Activated CD8-positive, alpha-beta T cell treated with anti-CD3 and anti-CD28 coated beads for 36 hours (primary cell): ENCODE data around the gene SLC49A4. TPM values are rescaled to one million over a fixed set of nuclear protein-coding genes. Genes with fewer than 3 reads are reported as not detected.

Source experiments
- ATAC-seq: fragments of 200-7000 bp; cut with Tn5 transposase; one replicate; pipeline ENCODE4 v1.10.0; 2021; ENCODE audit warnings: mild to moderate bottlenecking, moderate library complexity
- CTCF ChIA-PET: fragments of 350-600 bp; sonication (Branson Sonifier 250); formaldehyde crosslinking; loops from one replicate; lab custom pipeline; 2021; ENCODE audit warnings: antibody characterized with exemption; lab: Charles Lee
- POLR2A ChIA-PET: fragments of 350-600 bp; sonication (Branson Sonifier 250); formaldehyde crosslinking; loops from one replicate; lab custom pipeline; 2021; ENCODE audit warnings: antibody characterized with exemption; lab: Charles Lee
- DNase-seq: peaks from one replicate; pipeline ENCODE4 v3.0.0-alpha.2; 2020
- H3K27ac Mint-ChIP-seq: one replicate; pipeline ENCODE4 v1.8.0; 2021; ENCODE audit warnings: mild to moderate bottlenecking, mixed read lengths
- H3K27me3 Mint-ChIP-seq: one replicate; pipeline ENCODE4 v1.8.0; 2021; ENCODE audit warnings: mixed read lengths
- H3K36me3 Mint-ChIP-seq: one replicate; pipeline ENCODE4 v1.8.0; 2021; ENCODE audit warnings: low read depth, mixed read lengths
- H3K4me1 Mint-ChIP-seq: one replicate; pipeline ENCODE4 v1.8.0; 2021; ENCODE audit warnings: low read depth, mixed read lengths
- H3K4me3 Mint-ChIP-seq: one replicate; pipeline ENCODE4 v1.8.0; 2021; ENCODE audit warnings: mild to moderate bottlenecking, moderate library complexity, mixed read lengths
- H3K9me3 Mint-ChIP-seq: one replicate; pipeline ENCODE4 v1.8.0; 2021; ENCODE audit warnings: mixed read lengths
- intact Hi-C: fragments of 100-400 bp; cut with micrococcal nuclease; formaldehyde crosslinking; loops from one replicate; pipeline ENCODE4 v1.10.0; 2022
- total RNA-seq, 2 experiments: library from RNA; stranded (reverse); gene quantifications; one replicate each; pipeline ENCODE4 v1.2.3, GENCODE V29; 2021
- TF ChIP-seq, protein P1 (sequence below): fragments of 200-600 bp; IDR thresholded peaks from one replicate; pipeline ENCODE4 v1.8.0; 2022; ENCODE audit warnings: antibody characterized with exemption, mild to moderate bottlenecking

The SLC49A4 gene
- total RNA-seq, 2 experiments from 2014 or later, result 1.6 to 1.9 TPM

DNA sequence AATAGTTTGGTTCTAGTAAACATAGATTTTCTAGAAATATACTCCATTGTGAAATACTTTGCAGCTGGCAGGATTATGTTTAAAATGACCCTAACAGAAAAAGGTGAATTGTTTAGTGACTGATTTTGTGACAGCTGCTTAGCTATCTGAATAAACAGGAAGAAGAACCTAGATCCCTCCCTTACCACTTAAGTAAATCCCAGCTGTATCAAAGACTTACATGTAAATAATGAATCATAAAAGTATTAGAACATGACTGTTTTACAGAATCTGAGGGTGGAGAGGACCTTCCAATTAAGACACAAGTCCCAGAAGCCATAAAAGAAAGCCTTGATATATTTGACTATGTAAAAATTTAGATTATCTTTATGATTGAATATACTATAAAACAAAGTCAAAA, 15.9 kb downstream of the SLC49A4 start:
- POLR2A ChIA-PET, result no interaction called here
- no peak overlapping the region for H3K27ac Mint-ChIP-seq
- intact Hi-C loops, result no loop called here
- no peaks in the 10 kb centered on the region for H3K4me1 Mint-ChIP-seq
- H3K9me3 Mint-ChIP-seq, result no peaks in the 10 kb centered on the region
- TF ChIP-seq, protein P1, sequence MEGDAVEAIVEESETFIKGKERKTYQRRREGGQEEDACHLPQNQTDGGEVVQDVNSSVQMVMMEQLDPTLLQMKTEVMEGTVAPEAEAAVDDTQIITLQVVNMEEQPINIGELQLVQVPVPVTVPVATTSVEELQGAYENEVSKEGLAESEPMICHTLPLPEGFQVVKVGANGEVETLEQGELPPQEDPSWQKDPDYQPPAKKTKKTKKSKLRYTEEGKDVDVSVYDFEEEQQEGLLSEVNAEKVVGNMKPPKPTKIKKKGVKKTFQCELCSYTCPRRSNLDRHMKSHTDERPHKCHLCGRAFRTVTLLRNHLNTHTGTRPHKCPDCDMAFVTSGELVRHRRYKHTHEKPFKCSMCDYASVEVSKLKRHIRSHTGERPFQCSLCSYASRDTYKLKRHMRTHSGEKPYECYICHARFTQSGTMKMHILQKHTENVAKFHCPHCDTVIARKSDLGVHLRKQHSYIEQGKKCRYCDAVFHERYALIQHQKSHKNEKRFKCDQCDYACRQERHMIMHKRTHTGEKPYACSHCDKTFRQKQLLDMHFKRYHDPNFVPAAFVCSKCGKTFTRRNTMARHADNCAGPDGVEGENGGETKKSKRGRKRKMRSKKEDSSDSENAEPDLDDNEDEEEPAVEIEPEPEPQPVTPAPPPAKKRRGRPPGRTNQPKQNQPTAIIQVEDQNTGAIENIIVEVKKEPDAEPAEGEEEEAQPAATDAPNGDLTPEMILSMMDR, result no peak
- CTCF ChIA-PET, result no interaction called here
- no peak overlapping the region for H3K4me3 Mint-ChIP-seq
- no peak for DNase-seq
- H3K27me3 Mint-ChIP-seq, result no peaks in the 10 kb centered on the region
- peaks cover 8% of the 10 kb centered on the region for H3K36me3 Mint-ChIP-seq
- no peak for ATAC-seq

DNA sequence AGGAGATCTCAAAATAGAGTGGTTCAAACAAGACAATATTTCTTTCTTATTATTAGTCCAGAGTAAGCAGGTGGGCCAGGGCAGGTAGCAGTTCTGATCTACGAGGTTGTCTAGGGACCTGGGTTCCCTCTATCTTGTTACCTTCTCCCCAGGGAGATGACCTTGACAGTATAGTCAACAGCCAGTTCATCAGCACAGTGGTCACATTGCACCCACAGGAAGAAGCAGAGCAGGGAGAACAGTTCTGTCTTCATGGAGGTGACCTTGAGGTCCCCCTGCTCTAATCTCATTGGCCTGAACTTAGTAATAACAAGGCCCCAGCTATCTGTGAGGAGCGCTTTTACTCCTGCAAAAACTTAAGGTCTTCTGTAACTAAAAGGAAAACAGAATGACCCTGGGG, 21.7 kb downstream of the SLC49A4 start:
- ChIA-PET POLR2A (no interaction called here), CTCF (interaction anchor here (1.1 kb wide), 1 partner anchor 212 kb away, joined by 3 read pairs; no protein-coding TSS in a partner anchor)
- DNase-seq (no peak), ATAC-seq (no peak)
- TF ChIP-seq, protein P1, result no peak
- Mint-ChIP-seq H3K4me1 (no peaks in the 10 kb centered on the region), H3K27ac (no peak overlapping the region), H3K4me3 (no peak overlapping the region), H3K27me3 (no peaks in the 10 kb centered on the region), H3K36me3 (peaks cover 4% of the 10 kb centered on the region), H3K9me3 (no peaks in the 10 kb centered on the region)
- intact Hi-C loops, result no loop called here

DNA sequence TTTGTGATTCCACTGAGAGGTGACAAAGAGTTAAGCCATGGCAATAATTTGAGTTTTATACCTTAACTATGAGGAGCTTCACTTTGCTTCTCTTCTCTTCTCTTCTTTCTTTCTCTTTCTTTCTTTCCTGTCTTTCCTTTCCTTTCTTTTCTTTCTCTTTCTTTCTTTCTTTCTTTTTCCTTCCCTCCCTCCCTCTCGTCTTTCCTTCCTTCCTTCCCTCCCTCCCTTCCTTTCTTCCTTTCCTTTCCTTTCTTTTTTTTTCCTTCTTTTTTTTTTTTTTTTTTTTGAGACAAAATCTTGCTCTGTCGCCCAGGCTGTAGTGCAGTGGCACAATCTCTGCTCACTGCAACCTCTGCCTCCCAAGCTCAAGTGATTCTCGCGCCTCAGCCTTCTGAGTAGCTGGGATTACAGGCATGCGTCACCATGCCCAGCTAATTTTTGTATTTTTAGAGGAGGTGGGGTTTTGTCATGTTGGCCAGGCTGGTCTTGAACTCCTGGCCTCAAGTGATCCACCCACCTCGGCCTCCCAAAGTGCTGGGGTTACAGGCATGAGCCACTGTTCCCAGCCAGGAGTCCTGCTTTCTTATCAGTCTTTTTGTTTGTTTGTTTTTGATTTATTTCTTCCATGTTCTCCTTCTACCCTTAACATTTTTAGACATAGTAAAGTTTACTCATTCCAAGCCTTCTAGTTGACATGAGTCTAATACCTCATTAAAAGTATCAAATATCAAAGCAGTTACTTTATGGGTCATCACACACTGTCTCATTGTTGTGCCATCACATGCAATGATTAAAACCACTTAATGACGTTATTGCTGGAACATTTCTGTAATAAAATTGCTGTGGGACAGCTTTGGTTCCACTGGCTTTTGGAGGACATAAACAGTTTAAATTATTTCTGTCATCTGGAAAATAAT, 29.9 kb downstream of the SLC49A4 start:
- Mint-ChIP-seq H3K36me3 (peaks cover 17% of the 10 kb centered on the region), H3K27ac (no peak overlapping the region)

DNA sequence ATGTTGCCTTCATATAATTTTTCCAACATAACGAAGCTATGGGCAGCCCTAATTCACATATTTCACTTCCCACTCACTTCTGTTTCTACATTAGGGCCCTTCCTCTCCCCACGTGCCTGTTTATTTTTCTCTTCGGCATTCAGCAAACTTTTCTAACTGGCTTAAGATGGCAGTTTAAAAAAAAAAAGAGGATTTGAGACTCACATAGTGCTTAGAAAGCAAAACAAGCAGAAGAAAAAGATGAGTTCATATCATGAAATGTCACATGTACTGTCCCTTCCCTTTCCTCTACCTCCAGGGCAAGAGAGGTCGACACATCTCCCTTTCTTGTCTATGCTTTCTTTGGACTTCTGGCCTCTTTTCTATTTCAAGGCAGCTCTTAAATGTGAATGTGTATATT, 30.6 kb downstream of the SLC49A4 start:
- ATAC-seq, result no peak
- H3K9me3 Mint-ChIP-seq, result no peaks in the 10 kb centered on the region
- no peaks in the 10 kb centered on the region for H3K4me1 Mint-ChIP-seq
- H3K27ac Mint-ChIP-seq, result no peak overlapping the region
- H3K36me3 Mint-ChIP-seq, result peaks cover 17% of the 10 kb centered on the region
- TF ChIP-seq, protein P1, result no peak
- intact Hi-C loops, result no loop called here
- H3K27me3 Mint-ChIP-seq, result no peaks in the 10 kb centered on the region
- no peak for DNase-seq
- H3K4me3 Mint-ChIP-seq, result no peak overlapping the region
- CTCF ChIA-PET, result no interaction called here
- POLR2A ChIA-PET, result no interaction called here

More for the DNA sequence above, 29.9 kb downstream of the SLC49A4 start:
- intact Hi-C loops, result no loop called here
- CTCF ChIA-PET, result no interaction called here
- POLR2A ChIA-PET, result no interaction called here
- no peaks in the 10 kb centered on the region for H3K9me3 Mint-ChIP-seq
- TF ChIP-seq, protein P1, result no peak
- DNase-seq (no peak), ATAC-seq (no peak)
- H3K27me3 Mint-ChIP-seq, result no peaks in the 10 kb centered on the region
- H3K4me3 Mint-ChIP-seq, result no peak overlapping the region
- H3K4me1 Mint-ChIP-seq, result no peaks in the 10 kb centered on the region

DNA sequence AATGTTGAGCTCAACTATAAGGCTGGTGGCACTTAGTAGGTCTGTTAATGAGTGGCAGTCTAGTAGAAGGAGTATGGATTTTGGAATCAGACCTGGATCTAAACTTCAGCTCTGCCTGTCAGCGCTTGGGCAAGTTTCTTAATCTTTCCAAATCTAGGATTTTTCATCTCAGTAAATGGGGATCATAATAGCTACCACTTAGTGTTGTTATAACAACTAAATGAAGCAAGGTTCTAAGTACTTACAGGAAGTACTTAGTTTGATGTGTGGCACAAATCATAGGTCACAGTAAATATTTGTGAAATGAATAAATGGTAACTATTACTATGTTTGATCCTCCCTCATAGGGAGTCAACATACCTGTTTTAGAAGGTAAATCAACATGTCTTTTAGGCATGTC, 31.4 kb downstream of the SLC49A4 start:
- ChIA-PET CTCF (no interaction called here), POLR2A (no interaction called here)
- no peaks in the 10 kb centered on the region for H3K4me1 Mint-ChIP-seq
- no peaks in the 10 kb centered on the region for H3K27me3 Mint-ChIP-seq
- TF ChIP-seq, protein P1, result no peak
- no peak overlapping the region for H3K27ac Mint-ChIP-seq
- no peak overlapping the region for H3K4me3 Mint-ChIP-seq
- ATAC-seq (no peak), DNase-seq (no peak)
- peaks cover 21% of the 10 kb centered on the region for H3K36me3 Mint-ChIP-seq
- no peaks in the 10 kb centered on the region for H3K9me3 Mint-ChIP-seq
- intact Hi-C loops, result no loop called here
